ENCODE measurements around the gene PRPF38A.

The PRPF38A gene

GRCh38 chr1:52399629-52400028 lies 4.8 kb upstream of the PRPF38A start:
- no peak for DNase-seq (ENCODE audit: low read depth in 2 of 2)

DNA sequence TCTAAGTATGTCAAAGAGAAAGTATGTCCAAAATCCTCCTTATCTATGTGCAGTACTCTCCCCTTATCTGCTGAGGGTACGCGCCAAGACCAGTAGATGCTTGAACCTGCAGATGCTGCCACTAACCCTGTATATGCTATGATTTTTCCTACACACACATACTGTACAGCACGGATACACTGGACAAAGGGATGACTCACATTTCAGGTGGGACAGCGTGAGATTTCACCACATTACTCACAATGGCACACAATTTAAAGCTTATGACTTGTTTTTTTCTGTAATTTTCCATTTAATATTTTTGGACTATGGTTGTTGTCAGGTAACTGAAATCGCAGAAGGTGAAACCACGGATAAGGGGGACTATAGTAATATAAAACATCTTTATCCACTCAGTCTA lies 4.3 kb upstream of the PRPF38A start:
- DNase-seq (ENCODE audit: low read depth in 2 of 2), result no peak

DNA sequence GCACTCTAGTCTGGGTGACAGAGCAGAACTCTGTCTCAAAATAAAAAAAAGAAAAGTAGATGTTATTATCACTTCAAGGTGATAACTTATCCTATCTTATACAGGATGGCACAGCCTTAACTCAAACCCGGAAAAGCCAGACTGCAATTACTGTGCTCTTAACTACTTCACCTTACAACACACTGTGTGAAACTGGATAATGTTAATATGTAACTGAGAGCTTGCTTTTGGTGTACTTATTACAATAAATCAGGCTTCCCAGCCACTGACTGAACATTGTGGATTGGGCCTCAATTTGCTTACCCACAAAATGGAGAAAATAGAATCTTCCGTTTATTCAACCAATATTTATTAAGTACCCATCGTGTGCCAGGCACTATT lies 1.6 kb upstream of the PRPF38A start:
- DNase-seq (ENCODE audit: low read depth in 2 of 2), result no peak

GRCh38 chr1:52403566-52404115 lies 761 bp upstream of the PRPF38A start:
- peak; percentile 18 to 26 for DNase-seq (ENCODE audit: low read depth in 2 of 2)

- no peak for DNase-seq (ENCODE audit: low read depth in 2 of 2)
These were observed 555 bp downstream of the PRPF38A start for GRCh38 chr1:52404975-52405338.

DNA sequence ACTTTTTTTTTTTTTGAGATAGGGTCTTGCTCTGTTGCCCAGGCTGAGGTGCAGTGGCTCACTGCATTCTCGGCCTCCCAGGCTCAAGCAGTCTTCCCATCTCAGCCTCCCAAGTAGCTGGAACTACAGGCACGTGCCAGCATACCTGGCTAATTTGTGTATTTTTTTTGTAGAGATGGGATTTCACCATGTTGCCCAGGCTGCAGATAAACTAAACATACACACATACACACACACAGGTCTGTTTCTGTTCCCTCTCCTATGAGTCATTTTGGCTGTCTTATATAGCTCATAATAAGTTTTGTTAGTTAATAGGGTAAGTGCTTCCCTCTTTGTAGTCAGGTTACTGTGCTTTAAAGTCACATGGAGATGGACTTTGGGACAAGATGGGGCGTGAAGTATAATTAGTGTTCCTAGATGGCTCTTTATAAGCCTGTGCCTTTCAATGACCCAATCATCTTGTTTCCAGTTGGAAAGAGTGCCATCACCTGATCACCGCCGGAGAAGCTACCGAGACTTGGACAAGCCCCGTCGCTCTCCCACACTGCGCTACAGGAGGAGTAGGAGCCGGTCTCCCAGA lies 9.1 kb downstream of the PRPF38A start:
- no peak for DNase-seq (ENCODE audit: low read depth in 2 of 2)

- no peak for DNase-seq (ENCODE audit: low read depth in 2 of 2)
These were observed 10.5 kb downstream of the PRPF38A start for GRCh38 chr1:52414942-52415341.

DNA sequence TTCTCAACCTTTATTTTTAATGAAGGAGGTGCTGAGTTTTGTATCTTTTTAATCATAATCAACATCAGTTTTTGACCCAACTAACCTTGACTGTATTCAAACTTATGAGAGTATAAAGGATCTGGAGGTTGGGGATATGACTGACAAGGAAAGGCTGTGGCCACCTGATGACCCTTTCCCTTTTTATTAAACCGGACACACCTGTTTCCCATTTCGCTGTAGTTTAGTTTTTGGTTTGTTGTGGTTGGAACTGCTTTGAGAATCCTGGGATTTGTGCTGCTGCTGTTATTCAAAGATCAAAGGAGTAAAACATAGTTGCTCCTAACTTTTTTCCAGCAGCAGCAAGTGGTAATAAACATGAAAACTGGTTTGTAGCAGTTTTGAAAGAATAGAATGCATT lies 12.4 kb downstream of the PRPF38A start:
- DNase-seq (ENCODE audit: low read depth in 2 of 2), result no peak

- no peak for DNase-seq (ENCODE audit: low read depth in 2 of 2)
These were observed 16.3 kb downstream of the PRPF38A start for GRCh38 chr1:52420713-52421112.

DNA sequence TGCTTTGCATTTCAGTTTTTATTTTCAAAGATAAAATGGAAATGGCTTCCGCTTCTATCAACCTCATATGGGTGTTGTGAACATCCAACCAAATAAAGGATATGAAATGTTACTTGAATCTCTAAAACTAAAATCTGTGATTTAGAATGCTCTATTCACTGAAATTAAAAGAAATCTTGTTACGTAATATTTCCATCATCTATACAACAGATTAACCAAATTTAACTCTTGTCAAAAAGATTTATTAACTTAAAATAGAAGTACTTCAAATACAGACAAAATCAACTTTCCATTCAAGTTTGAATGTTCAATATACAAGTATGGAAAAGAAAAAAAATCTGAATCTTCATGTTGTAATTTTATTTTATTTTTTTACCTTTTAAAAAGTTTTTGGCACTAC lies 18.7 kb downstream of the PRPF38A start:
- no peak for DNase-seq (ENCODE audit: low read depth in 2 of 2)

GRCh38 chr1:52423771-52424170 lies 19.4 kb downstream of the PRPF38A start:
- no peak for DNase-seq (ENCODE audit: low read depth in 2 of 2)

GRCh38 chr1:52424231-52424636 lies 19.8 kb downstream of the PRPF38A start:
- no peak for DNase-seq (ENCODE audit: low read depth in 2 of 2)

DNA sequence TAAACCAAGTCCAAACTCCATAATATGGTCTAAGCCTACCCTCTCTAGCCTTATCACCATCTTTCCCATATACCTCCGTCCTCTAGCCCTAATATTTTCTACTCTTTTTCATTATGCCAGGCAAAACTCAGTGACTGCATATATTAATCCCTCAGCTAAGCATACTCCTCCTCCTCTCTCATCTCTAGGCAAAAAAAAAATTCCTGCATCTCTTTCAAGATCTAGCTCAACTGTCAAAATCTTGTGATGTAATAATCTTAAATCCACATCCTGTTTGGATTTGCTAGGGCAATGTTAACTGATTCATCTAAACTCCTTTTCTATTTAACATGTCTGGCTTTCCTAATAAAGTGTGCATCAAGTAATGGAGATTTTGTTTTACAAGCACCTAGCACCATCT lies 20.4 kb downstream of the PRPF38A start:
- DNase-seq (ENCODE audit: low read depth in 2 of 2), result no peak

DNA sequence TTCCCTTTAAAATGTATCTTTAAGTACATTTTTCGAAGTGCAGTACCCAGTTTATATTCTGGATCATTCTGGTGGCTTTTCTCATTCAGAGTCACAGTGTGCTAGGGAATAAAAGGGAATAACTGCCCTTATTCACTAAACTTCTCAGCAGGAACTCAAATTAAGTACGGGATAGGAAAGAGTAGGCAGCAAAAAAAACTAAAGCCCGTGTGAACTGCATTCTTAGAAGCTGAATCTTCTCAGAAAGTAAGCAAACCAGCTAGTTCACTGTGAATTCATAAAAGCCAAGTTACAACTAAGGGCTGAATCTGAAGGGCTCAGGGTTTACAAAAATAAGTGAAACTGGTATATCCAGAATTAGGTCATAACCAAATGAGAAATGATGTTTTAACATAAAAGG lies 22.0 kb downstream of the PRPF38A start:
- DNase-seq (ENCODE audit: low read depth in 2 of 2), result no peak

DNA sequence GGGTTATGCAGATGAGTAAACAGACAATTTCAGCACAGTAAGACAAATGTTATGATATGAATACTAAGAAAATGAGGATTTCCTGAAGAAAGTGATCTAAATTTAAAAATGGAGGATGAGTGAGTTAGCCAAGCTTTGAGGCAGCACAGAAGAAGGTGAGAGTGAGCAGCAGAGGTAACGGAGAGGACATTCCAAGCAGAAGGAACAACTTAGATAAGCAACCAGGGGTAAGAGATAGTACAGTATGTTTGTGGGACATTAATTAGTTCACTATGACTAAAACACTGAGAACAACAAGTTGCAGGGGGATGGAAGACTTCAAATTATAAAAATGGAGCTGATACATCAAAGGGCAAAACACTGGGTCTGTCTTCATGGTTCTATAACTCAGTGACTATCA lies 22.8 kb downstream of the PRPF38A start:
- DNase-seq (ENCODE audit: low read depth in 2 of 2), result no peak

GRCh38 chr1:52432807-52433206 lies 28.4 kb downstream of the PRPF38A start:
- DNase-seq (ENCODE audit: low read depth in 2 of 2), result no peak

DNA sequence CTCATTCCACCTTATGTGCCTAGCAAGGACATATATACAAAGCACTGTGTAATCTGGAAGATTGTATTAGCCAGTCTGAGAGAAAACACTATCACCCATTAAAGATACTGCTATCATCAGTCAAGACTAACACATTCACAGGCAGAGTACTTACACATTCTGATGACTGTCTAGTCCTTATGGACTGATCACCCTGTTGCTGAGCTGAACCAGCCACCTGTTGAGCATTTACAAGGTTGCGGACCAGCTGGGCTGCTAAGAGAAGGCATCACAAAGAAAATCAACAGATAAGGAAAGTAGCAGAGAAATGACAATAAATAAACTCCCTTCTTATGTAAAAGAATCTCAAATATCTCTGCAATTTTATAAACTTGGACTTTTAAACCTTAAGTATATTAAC lies 30.8 kb downstream of the PRPF38A start:
- DNase-seq (ENCODE audit: low read depth in 2 of 2), result no peak

DNA sequence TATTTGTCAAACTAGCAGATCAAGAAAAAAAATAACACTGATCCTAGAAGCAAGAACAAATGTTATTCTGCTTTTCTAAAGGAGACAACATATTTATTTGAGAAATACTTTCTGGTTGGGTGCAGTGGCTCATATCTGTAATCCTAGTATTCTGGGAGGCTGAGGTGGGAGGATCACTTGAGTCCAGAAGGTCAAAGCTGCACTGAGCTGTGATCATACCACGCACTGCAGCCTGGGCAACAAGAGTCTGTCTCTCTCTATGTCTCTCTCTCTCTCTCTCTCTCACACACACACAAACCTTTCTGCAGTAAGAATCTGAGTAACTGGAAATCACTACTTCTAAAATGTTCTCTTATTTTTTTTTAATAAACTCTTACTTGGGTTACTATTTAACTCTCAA lies 31.2 kb downstream of the PRPF38A start:
- no peak for DNase-seq (ENCODE audit: low read depth in 2 of 2)

GRCh38 chr1:52436817-52437216 lies 32.4 kb downstream of the PRPF38A start:
- DNase-seq (ENCODE audit: low read depth in 2 of 2), result no peak

- no peak for DNase-seq (ENCODE audit: low read depth in 2 of 2)
These were observed 35.6 kb downstream of the PRPF38A start for GRCh38 chr1:52439976-52440375.

- DNase-seq (ENCODE audit: low read depth in 2 of 2), result no peak
These were observed 40.1 kb downstream of the PRPF38A start for GRCh38 chr1:52444463-52444862.

GRCh38 chr1:52454127-52454526 lies 49.7 kb downstream of the PRPF38A start:
- no peak for DNase-seq (ENCODE audit: low read depth in 2 of 2)

DNA sequence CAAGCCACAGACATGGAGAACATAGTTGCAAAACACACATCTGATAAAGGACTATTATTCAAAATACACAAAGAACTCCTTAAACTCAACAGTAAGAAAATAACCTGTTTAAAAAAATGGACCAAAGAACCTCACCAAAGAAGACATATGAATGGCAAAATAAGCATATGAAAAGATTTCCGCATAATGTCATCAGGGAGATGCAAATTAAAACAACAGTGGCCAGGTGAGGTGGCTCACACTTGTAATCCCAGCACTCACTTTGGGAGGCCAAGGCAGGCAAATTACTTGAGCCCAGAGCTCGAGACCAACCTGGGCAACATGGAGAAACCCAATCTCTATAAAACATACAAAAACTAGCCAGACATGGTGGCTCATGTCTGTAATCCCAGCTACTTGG lies 50.4 kb downstream of the PRPF38A start:
- DNase-seq (ENCODE audit: low read depth in 2 of 2), result no peak

- DNase-seq (ENCODE audit: low read depth in 2 of 2), result no peak
These were observed 51.3 kb downstream of the PRPF38A start for GRCh38 chr1:52455686-52456085.

All from fibroblast of skin of left biceps (primary cell).